K562 (cell line): ENCODE results near the gene ADAMTS10. TPM values are rescaled to one million over a fixed set of nuclear protein-coding genes. Genes with fewer than 3 reads are reported as not detected.

Experiments used
- ADNP ChIP-seq: fragments of 200-800 bp; sonication (Bioruptor generic); IDR thresholded peaks from 2 replicates; pipeline ENCODE4 v1.6.1; 2016; ENCODE audit warnings: missing genetic modification characterization, missing compliant biosample characterization
- ATF3 ChIP-seq, 2 experiments: fragments of 450-650 bp in 1 of 2; sonication (generic) in 1 of 2; formaldehyde crosslinking in 1 of 2; IDR thresholded peaks in 1 of 2; conservative IDR thresholded peaks in 1 of 2; 2 replicates each; pipeline versions ENCODE4 v1.6.1 to v1.8.1; 2016 to 2023; ENCODE audit warnings: mild to moderate bottlenecking in 2 of 2, moderate library complexity in 2 of 2, inconsistent platforms in 1 of 2, missing genetic modification reagents in 1 of 2
- COPS2 ChIP-seq: fragments of 450-650 bp; conservative IDR thresholded peaks from 2 replicates; pipeline ENCODE4 v1.6.1; 2016; ENCODE audit warnings: mild to moderate bottlenecking, moderate library complexity
- DEAF1 ChIP-seq: fragments of 450-650 bp; formaldehyde crosslinking; IDR thresholded peaks from 2 replicates; pipeline ENCODE4 v1.4.0; 2020; ENCODE audit warnings: mild to moderate bottlenecking, moderate library complexity
- ESRRA ChIP-seq: fragments of 450-650 bp; IDR thresholded peaks from 2 replicates; pipeline ENCODE4 v1.6.1; 2014; ENCODE audit warnings: low read depth, mild to moderate bottlenecking, moderate library complexity, borderline replicate concordance
- FOXA3 ChIP-seq, 2 experiments: fragments of 450-650 bp in 1 of 2; sonication (generic) in 1 of 2; formaldehyde crosslinking; IDR thresholded peaks in 1 of 2; conservative IDR thresholded peaks in 1 of 2; 2 replicates each; pipeline versions ENCODE4 v1.4.0 to v1.8.0; 2020 to 2022; ENCODE audit warnings: mild to moderate bottlenecking in 2 of 2, missing genetic modification reagents in 1 of 2
- KLF10 ChIP-seq: fragments of 250-450 bp; sonication (Bioruptor Pico); IDR thresholded peaks from 2 replicates; pipeline ENCODE4 v1.6.1; 2021; ENCODE audit warnings: matching md5 sums
- PPARD ChIP-seq: fragments of 250-450 bp; sonication (Bioruptor Pico); IDR thresholded peaks from 2 replicates; pipeline ENCODE4 v1.8.0; 2022; ENCODE audit warnings: inconsistent platforms, mild to moderate bottlenecking, moderate library complexity
- STAT5A ChIP-seq: IDR thresholded peaks from 2 replicates; pipeline ENCODE4 v1.6.1; 2012; ENCODE audit warnings: low read length, inconsistent platforms, borderline replicate concordance
- TRIM24 ChIP-seq, 2 experiments: fragments of 450-650 bp; IDR thresholded peaks; 2 replicates each; pipeline ENCODE4 v1.6.1; 2016
- ZFP36 ChIP-seq: fragments of 150-350 bp; IDR thresholded peaks from 2 replicates; pipeline ENCODE4 v1.6.1; 2018; ENCODE audit warnings: low read length, low read depth; ENCODE audit not compliant: partially characterized antibody
- ZNF449 ChIP-seq: fragments of 250-450 bp; sonication (Bioruptor Pico); IDR thresholded peaks from 2 replicates; pipeline ENCODE4 v1.8.0; 2022; ENCODE audit warnings: moderate library complexity, mild to moderate bottlenecking, inconsistent platforms
- polyA plus RNA-seq, 8 experiments: library from polyadenylated mRNA; depleted of rRNA in 4 of 8; stranded (reverse) in 5 of 8; unstranded in 3 of 8; fragments of >200 nt; fragmentation: Nextera tagmentation in 2 of 8; fragmentation: Illumina TruSeq in 1 of 8; extraction: Ambion mirVana in 2 of 8; extraction: Trizol in 1 of 8; gene quantifications; 2 replicates each; pipeline versions ENCODE4 v1.2.1 to v1.2.3, GENCODE V29; 2011 to 2014; ENCODE audit warnings: inconsistent platforms in 1 of 8, missing spikeins in 1 of 8
- total RNA-seq, 7 experiments: library from RNA; depleted of rRNA in 6 of 7; stranded (reverse); fragments of >200 nt in 6 of 7; fragmentation: Illumina TruSeq in 2 of 7; extraction: Trizol in 2 of 7; gene quantifications; 2 replicates each; pipeline versions ENCODE4 v1.2.1 to v1.2.3, GENCODE V29; 2011 to 2021; ENCODE audit warnings: low replicate concordance in 1 of 7
- TF ChIP-seq, protein P1 (sequence below): fragments of 450-650 bp; IDR thresholded peaks from 2 replicates; pipeline ENCODE4 v1.6.1; 2017; ENCODE audit warnings: antibody characterized with exemption
- TF ChIP-seq, protein P2 (sequence below): fragments of 450-650 bp; formaldehyde crosslinking; IDR thresholded peaks from 2 replicates; pipeline ENCODE4 v1.4.0; 2020; ENCODE audit warnings: mild to moderate bottlenecking, moderate library complexity

Gene ADAMTS10
- total and polyA plus RNA-seq, 9 of the 15 experiments (the other 6 are each of a cell fraction or from before 2014, with no cell fraction given): 0.33 to 1.8 (median 0.57) TPM; not detected in 4

- TF ChIP-seq, protein P1, sequence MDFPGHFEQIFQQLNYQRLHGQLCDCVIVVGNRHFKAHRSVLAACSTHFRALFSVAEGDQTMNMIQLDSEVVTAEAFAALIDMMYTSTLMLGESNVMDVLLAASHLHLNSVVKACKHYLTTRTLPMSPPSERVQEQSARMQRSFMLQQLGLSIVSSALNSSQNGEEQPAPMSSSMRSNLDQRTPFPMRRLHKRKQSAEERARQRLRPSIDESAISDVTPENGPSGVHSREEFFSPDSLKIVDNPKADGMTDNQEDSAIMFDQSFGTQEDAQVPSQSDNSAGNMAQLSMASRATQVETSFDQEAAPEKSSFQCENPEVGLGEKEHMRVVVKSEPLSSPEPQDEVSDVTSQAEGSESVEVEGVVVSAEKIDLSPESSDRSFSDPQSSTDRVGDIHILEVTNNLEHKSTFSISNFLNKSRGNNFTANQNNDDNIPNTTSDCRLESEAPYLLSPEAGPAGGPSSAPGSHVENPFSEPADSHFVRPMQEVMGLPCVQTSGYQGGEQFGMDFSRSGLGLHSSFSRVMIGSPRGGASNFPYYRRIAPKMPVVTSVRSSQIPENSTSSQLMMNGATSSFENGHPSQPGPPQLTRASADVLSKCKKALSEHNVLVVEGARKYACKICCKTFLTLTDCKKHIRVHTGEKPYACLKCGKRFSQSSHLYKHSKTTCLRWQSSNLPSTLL: no peak
- TF ChIP-seq TRIM24 (IDR thresholded peaks at IDR 0.05) (peak; percentile 45 to 78; a peak in 3 of 4 replicates), FOXA3 (CRISPR knock-in tag; conservative IDR thresholded peaks at IDR 0.05 in 1 of 2, IDR thresholded peaks at IDR 0.05 in 1 of 2) (peak in 1 of 2 experiments; percentile 9; a peak in 2 of 4 replicates), PPARD (CRISPR knock-in tag) (no peak), ZFP36 (peak; percentile 42), DEAF1 (0 out of 2 replicates have a peak, but pooled peaks have one; percentile 27), COPS2 (no peak), KLF10 (CRISPR knock-in tag) (no peak), ZNF449 (CRISPR knock-in tag) (no peak), STAT5A (0 out of 2 replicates have a peak, but pooled peaks have one; percentile 11), ATF3 (IDR thresholded peaks at IDR 0.05) (peak; percentile 86), ATF3 (CRISPR knock-in tag; conservative IDR thresholded peaks at IDR 0.05) (no peak; the same call in 1 of the 2 replicates), ESRRA (peak; percentile 98), ADNP (tag) (peak; percentile 73; the same call in 1 of the 2 replicates)
- TF ChIP-seq, protein P2, sequence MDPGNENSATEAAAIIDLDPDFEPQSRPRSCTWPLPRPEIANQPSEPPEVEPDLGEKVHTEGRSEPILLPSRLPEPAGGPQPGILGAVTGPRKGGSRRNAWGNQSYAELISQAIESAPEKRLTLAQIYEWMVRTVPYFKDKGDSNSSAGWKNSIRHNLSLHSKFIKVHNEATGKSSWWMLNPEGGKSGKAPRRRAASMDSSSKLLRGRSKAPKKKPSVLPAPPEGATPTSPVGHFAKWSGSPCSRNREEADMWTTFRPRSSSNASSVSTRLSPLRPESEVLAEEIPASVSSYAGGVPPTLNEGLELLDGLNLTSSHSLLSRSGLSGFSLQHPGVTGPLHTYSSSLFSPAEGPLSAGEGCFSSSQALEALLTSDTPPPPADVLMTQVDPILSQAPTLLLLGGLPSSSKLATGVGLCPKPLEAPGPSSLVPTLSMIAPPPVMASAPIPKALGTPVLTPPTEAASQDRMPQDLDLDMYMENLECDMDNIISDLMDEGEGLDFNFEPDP (CRISPR knock-in tag): no peak
These were observed 41.3 kb downstream of the ADAMTS10 start (continued) for GRCh38 chr19:8569066-8569771.
